ENCODE data around the gene RFPL1.

The RFPL1 gene

DNA sequence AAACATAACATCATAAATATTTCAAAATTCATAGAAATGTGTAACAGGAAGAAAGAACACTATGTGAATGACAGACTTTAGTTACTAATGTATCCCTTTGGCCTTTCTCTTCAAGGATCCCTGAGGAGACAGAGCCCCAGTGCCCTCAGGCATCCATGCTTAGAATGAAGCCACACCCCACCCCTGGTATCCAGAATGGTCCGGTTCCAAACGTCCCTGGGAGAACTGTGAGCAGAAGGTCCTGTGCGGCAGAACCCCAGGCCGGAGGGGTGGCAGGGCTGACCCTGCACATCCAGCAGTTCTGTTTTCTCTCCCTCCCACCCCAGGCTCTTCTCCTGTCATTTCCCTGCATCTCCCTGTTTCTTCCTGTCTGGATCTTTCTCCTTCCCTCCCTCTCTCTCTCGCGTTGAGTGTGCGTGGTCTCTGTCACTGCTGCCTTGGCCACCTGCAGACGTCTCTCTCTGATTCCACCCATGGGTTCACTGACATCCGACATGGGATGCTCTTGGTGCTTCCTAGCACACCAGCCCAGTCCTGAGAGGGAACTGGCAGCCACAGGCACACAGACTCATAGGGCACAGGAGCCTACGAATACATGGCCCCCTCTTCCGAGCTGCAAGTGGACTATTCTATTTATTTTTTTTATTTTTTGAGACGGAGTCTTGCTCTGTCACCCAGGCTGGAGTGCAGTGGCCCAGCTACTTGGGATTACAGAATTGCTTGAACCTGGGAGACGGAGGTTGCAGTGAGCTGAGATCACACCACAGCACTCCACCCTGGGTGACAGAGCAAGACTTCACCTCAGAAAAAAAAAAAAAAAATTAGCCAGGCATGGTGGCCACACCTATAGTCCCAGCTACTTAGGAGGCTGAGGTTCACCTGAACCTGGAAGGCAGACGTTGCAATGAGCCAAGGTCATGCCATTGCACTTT lies 5.7 kb downstream of the RFPL1 start:
- no peak for DNase-seq

DNA sequence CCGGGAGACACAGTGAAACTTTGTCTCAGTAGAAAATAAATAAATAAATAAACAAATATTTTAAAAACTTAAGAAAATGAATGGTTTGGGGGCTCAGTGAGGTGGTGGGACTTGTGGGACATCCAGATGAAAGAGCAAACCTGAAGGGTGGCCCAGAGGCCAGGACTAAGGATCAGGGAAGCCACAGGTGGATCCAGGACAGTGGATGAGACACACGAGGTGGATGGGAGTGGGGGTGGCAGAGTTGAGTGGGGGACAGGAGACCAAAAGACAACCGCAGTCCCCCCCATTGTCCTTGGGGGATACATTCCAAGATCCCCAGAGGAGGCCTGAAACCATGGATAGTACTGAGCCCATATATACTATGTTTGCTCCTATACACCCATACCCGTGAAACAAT lies 7.1 kb downstream of the RFPL1 start:
- no peak for DNase-seq

DNA sequence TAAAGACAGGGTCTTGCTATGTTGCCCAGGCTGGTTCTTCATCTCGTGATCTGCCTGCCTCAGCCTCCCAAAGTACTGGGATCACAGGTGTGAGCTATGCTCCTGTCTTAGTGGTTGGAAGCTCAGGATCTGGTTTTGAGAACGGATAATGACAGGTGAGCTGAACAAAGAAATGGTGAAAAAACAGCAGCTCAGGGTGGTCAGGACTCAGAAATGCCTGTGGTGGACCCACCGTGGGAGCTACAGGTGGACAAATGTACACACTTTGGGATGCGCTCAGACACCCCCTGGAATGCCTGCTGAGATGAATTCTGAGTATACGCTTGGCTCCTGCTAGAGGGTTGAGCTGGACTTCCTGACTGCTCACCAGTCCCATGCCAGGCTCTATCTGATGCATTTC lies 9.5 kb downstream of the RFPL1 start:
- DNase-seq = no peak

DNA sequence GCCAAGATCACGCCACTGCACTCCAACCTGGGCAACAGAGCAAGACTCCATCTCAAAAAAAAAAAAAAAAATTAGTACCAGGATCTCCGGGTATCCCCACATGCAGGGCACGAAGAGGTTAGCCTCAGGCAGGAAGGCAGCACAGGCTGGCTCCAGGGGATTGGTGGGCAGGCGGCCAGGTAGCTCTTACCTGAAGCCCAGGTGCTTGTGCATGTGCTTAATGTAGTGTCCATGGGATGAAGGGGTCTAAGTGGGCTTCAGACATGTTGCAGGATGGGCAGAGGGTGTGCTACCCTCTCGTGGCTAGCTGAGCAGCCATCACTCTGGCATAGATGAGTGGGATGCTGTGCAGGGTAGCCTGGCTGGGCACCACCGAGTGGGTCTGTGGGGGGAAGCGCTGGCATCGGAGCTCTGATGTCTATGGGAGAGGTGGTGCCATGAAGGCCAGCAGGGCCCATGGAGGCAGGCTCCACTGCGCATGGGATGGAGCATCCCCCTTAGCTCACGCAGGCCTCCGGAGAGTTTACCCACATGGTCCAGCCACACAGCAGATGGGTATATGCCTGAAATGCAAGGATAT lies 11.0 kb downstream of the RFPL1 start:
- DNase-seq = no peak

DNA sequence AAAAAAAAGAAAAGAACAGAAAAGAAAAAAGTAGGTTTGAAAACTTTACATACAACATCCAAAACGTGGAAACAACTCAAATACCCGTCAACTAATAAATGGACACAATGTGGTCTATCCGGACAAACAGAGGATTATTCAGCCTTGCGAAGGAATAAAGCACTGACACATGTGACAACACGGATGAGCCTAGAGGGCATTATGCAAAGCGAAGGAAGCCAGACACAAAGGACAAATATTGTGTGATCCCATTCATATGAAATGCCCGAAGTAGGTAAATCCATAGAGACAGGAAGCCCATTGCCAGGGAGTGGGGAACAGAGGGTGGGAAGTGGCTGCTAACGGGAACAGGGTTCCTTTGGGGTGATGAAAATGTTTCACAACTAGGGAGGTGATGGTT lies 11.8 kb downstream of the RFPL1 start:
- peak; percentile 65 for DNase-seq

DNA sequence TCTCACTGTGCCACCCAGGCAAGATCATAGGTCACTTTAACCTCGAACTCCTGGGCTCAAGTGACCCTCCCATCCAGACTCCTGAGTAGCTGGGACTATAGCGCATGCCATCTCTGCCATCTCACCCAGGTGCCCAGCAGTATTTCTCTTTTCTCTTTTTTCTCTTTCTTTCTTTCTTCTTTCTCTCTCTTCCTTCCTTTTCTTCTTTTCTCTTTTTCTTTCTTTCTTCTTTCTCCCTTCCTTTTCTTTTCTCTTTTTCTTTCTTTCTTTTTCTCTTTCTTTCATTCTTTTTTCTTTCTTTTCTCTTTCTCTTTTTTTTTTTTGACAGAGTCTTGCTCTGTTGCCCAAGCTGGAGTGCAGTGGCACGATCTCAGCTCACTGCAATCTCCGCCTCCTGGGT lies 13.5 kb downstream of the RFPL1 start:
- no peak for DNase-seq

DNA sequence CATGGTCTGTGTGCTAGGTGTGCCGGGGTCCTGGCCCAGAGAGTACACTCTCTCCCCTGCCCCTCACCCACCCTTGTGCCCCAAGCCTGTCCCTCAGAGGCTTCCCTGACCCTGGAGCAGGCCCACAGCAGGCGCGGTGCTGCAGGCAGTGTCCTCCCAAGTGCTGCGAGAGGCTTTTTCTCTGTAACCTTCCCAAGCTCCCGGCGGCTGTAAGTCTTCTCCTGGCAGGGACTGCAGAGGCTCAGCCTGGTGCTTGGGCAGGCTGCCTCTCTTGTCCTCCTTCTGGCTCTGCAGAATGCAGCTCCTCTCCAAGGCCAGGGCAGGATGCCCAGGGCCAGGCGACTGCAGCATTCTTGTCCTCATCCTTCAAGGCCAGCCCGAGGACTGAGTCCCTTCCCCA lies 15.9 kb downstream of the RFPL1 start:
- DNase-seq = no peak

DNA sequence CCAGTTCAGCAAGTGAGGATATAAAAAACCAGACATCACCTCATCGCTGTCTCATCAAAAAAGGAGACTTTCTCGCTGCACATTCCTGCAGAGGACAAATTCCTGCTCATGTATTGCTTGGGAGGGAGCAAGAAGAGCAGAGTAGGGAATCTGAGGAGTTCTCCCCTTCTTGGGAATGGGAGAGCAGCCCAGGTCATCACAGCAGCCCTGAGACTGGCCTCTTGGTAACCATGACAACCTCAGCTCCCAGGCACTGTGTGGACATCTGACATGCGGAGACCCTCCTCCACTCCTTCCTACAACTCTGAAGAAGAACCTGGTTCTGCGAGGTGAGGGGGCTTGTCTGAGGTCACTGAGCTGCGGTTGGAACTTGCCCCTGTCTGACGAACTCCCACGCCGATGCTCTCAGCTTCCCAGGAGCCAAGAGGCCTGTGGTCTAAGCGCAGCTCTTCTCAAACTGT lies 17.9 kb downstream of the RFPL1 start:
- no peak for DNase-seq

DNA sequence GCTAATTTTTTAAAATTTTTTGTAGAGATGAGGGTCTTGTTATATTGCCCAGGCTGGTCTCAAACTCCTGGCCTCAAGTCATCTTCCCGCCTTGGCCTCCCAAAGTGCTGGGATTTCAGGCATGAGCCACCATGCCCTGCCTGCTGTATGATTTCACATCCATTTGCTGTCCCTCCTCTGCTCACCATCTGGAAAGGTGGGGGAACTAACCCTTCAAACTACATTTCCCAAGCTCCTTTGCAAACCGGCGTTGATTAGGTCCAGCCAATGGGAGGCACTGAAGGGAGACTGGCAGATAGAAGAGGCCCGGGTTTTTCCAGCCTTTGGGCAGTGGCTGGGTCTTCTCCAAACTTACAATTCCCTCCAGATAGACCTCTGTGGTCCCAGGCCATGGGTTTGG lies 19.3 kb downstream of the RFPL1 start:
- DNase-seq = no peak

DNA sequence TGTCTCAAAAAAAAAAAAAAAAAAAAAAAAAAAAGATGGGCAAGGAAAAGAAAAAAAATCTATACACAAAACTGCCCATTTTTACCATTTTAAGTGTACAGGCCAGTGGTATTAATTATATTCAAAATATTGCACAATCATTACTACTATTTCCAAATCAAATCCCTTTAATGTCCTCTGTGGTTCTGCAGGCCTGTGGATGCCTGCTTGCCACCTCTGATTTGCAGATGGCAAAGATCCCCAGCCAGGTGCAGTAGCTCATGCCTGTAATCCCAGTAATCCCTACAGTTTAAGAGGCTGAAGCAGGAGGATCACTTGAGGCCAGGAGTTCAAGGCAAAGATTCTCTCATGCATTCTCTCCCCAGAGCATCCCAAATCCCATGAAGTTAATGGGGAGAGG lies 20.2 kb downstream of the RFPL1 start:
- DNase-seq = no peak

DNA sequence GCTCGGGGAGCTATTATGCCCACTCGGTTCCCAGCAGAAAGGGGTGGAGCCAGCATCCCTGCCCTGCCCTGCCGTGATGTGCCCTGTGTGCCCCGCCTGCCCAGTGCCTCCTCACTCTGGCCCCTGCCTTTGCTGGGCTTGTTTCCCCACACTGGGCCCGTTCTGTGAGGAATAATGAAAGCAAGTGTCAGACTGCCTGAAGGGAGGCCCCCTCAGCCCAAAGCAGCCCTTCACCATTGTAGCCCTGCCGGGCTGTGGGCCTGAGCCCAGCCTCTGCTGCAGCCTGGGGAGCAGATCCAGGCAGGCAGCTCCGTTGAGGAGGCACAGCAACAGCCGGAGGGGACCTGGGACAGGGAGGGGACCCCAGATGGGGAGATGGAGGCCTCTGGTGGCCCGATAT lies 21.4 kb downstream of the RFPL1 start:
- no peak for DNase-seq

DNA sequence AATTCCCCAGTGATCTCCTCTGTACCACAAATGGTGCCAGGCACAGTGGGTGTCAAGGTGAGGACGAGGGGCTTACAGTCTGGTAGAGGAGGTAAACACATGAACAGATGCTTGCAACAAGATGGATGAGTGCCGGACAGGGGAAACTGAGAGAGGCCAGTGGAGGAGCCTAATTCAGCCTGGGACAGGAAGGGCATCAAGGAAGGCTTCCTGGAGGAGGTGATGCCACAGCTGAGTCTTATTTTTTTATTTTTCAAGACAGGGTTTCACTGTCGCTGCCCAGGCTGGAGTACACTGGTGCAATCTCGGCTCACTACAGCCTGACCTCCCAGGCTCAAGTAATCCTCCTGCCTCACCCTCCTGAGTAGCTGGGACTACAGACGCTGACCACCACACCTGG lies 22.9 kb downstream of the RFPL1 start:
- DNase-seq = no peak

DNA sequence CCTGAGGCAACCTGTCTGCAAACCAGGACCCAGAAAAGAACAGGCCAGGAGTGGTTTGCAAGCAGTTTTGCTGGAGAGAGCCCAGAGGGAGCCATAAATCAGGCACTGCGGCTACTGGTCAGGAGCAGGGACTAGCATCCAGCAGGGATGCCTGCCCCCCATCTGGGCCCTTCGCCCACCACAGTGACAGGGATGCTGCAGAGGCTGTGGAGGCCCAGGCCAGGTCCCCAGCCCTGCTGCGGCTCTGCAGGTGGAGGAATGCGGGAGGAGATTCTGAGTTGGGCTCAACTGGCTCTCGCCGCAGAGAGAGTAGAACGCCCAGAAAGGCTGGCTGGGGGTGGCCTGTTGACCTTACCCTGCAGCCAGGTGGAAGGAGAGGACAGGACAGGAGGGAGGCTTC lies 25.2 kb downstream of the RFPL1 start:
- DNase-seq = no peak

DNA sequence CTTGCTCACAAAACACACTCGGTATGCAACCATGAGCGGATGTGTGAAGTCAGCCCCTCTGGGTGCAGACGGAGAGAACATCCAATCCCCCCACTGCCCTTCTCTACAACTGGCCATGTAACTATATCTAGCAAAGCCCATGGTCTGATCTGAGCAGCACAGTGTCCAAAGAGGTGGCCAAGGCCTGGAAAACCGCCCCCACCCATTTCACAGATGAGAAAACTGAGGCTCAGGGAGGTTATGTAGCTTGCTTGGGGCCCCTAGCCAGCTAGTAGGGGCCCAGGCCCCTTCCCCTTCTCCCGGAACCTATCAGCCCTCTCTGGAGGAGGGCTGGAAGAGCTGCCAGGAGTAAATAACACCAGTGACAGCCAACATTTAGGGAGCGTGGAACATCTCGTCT lies 26.2 kb downstream of the RFPL1 start:
- no peak for DNase-seq

DNA sequence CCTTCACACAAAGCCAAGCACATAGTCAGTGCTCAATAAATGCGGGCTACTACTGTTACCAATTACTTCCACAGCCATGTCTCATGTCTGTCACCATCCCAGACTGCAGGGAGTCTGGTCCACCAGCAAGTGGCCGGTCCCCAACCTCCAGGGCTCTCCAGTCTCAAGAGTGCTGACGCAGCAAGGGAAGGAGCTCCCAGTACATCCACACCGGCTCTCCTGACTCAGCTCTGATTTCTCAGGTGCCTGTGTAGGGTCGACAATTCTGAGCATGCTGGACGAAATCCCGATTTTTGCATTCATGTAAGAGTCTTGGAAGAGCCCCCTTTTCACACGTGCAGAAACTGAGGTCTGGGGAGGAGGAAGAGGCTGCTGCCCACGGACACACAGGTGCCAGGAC lies 31.4 kb downstream of the RFPL1 start:
- no peak for DNase-seq

DNA sequence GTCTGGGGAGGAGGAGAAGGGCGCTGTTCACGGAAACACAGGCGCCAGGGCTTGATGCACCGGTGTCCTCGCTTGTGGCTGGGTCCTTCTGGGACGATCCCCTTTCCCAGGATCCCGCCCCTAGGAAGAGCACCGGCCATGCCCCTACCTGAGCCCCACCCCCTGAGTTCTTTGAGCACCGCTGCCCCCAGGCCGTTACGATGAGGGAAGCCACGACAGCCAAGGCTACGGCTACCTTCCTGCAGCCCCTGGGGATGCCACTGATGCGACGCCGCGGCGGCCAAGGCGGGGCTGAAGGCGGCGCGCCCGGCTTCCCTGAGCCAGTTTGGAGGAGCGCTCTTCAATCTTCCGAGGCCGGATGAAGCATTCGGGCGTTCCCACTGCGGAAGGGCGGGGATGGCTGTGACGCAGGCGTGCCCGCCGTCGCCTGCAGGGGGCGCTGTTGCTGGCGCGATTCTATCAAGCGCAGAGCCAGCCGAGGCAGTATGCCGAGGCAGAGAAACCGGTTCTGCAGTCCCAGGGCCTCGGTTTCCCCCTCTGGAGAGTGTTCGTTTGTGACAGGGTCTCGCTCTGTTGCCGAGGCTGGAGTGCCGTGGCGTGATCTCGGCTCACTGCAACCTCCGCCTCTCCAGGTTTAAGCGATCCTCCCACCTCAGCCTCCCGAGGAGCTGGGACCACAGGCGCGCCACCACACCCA lies 31.9 kb downstream of the RFPL1 start:
- DNase-seq = peak; percentile 24

DNA sequence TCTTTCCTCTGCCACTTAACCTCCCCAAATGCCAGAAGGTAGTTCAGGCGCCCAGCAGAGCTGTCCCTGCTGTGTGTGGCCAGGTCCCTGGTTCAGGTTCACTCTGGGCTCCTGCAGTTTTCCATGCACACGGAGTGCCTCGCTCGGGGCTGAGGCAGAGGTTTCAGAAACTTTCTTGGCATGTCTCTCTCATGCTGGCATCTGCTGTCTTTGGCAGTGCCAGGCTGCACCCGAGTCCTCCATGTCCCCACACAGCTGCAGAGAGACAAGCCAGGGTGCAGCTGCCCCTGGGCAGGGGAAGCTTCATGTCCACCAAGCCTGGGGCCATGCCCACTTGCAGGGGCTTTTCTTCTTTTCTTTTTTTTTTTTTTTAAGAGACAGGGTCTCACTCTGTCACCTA lies 34.6 kb downstream of the RFPL1 start:
- no peak for DNase-seq

DNA sequence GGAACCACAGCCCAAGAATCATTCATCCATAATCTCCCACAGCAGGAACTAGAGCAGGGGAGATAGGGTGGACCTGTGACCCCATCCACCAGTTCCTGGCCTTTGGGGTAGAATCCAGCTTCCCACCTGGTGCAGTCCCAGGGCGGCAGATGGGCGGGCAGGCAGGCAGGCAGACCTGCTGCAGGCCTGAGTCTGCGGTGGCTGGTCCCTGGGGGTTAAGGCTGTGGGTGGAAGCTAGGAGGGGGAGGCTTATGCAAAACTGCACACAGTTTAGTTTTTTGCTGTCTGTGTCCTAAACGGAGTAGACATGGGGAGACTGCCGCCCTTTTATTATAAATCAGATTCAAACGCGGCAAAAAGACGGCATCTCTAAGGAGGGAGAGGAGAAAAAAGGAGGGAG lies 37.2 kb downstream of the RFPL1 start:
- DNase-seq = peak; percentile 63

DNA sequence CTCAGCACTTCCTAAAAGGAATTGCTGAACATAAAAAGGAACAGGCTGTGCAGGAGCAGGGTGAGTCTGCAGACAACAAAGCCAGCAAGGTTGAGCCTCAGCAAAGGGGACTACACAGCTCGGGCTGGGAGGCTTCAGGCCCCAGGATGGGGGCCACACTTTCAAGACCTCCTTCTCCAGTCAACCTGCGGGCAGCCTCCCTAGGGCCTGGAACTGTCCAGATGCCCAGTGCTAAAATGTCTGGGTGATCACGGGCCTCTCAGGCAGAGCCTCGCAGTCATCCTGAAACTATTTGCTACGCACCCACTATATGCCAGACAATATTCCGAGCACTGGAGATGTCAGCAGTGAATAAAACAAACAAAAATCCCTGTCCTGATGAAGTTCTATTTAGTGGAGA lies 37.7 kb downstream of the RFPL1 start:
- no peak for DNase-seq

DNA sequence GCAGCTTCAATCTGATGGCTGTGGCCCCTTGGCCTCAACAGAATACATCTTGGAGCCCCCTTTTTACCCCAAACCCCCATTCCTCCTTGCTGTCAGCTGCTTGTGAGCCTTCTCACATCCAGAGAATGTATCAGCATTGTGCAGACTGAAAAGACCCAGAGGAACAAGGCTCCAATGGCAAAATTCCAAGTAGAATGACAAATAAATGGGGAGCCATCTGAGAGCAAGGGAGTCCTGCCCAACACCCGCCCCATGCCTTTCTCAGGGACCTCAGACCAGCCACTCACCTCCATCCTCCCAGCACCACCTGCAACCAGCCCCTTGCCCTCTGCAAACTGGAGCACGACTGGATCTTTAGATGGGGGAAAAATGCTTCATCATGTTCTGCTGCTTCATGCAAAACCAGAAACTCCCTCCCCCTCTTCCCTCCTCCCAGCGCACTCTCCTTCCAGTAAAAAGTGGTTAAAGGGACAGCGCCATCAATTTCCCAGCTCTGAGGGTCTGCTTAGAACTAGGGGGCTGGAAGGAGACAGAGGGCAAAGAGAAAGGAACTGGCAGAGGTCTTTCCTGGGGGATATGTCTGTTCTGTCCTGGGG lies 39.4 kb downstream of the RFPL1 start:
- peak; percentile 72 for DNase-seq

DNA sequence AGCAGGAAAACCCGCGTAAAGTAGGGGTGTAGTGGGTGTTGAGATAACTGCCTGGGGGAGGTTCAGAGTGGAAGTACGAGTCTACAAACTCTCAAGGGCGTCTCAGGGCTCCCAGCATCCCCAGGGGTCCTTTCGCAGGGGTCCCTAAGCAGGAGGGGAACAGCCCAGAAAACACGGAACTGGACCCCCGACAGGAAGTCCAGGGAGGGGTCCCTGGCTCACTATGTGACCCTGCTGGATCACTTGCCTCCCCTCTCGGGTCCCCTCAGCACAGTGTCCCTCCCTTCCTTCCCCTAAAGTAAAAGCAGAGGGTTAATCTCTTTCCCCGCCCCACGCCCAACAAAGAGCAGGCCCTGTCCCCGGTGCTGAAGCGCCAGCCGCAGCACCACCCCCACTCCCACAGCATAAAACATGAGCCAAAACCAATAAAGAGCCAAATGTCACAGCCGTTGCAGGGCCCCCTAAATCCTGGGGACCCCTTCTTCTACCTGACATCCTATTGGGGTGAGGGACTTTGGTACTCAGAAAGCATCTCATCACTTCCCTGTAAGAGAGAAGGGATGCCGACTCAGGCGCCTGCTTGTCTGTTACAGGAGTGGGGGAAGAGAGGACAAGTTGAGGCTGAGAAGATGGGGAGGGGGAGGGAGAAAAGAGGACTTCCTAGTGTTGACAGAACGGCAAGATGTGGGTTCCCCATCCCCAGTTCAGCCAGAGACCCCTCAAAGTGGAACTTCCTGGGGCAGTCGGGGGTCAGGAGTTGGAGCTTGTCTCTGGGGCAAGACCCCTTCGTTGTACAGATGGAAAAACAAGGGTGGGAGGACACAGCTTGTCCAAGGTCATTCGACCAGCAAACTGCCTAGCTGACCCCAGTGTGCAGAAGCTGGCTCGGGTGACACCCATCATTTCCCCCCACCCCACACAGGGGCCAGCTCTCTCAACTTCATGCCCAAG lies 40.2 kb downstream of the RFPL1 start:
- peak; percentile 46 for DNase-seq
